ENCODE data around the gene PTPN7.

DNA sequence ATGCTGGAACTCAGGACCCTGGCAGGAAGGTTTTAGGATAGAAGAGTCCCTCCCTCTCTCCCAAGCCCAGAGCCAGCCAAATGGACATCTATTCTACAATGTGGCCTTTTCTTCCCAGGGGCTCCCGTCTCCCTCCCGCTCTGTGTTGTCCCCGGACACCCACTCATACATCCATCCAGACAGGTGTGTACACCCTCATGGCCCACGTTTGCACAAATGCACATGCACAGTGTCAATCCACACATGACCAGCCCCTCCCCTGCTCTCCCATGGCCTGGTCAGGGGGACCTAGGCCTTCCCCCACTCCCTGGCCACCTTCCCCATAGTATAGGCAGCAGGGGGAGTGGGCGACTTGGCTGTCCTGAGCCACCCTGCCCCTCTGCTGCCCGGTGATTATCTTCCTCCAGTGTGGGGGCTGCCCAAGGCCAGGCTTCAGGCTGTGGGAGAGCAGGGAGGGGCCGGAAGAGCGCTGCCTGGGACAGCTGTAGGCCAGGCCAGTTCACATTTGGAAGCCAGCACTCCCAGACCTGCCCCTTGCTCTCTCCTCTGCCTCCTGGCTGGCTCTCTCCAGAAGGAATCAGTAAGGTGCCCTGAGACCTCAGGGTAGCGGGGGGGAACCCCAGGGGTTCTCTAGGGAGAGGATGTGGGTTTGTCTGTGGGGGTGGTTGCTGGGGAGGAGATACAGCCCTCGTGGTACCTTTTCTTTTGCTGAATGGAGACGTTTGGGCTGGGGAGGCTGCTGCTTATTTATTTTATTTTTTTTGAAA, 4.1 kb upstream of the PTPN7 start:
- TF ChIP-seq, protein P1, sequence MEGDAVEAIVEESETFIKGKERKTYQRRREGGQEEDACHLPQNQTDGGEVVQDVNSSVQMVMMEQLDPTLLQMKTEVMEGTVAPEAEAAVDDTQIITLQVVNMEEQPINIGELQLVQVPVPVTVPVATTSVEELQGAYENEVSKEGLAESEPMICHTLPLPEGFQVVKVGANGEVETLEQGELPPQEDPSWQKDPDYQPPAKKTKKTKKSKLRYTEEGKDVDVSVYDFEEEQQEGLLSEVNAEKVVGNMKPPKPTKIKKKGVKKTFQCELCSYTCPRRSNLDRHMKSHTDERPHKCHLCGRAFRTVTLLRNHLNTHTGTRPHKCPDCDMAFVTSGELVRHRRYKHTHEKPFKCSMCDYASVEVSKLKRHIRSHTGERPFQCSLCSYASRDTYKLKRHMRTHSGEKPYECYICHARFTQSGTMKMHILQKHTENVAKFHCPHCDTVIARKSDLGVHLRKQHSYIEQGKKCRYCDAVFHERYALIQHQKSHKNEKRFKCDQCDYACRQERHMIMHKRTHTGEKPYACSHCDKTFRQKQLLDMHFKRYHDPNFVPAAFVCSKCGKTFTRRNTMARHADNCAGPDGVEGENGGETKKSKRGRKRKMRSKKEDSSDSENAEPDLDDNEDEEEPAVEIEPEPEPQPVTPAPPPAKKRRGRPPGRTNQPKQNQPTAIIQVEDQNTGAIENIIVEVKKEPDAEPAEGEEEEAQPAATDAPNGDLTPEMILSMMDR (conservative IDR thresholded peaks at IDR 0.05; ENCODE audit: low read length) = no peak
- no peak for TF ChIP-seq EZH2phosphoT487 (IDR thresholded peaks at IDR 0.05; ENCODE audit: borderline replicate concordance)
